Testis (tissue), 3 donors: Measurements from ENCODE around the gene MSI2. TPM values are rescaled to one million over a fixed set of nuclear protein-coding genes. Genes with fewer than 3 reads are reported as not detected.

Source experiments
- DNase-seq: peaks from one replicate; pipeline ENCODE4 v3.0.0-alpha.2; 2019
- H3K27ac ChIP-seq, 2 donors: fragments of 200-600 bp; sonication (generic); one replicate each; pipeline ENCODE4 v1.5.1; 2019
- H3K27me3 ChIP-seq: fragments of 200-600 bp; sonication (generic); one replicate; pipeline ENCODE4 v1.5.1; 2019
- H3K36me3 ChIP-seq: fragments of 200-600 bp; sonication (generic); one replicate; pipeline ENCODE4 v1.5.1; 2017; ENCODE audit warnings: low read depth; ENCODE audit errors: missing control alignments
- H3K4me1 ChIP-seq: fragments of 200-600 bp; sonication (generic); one replicate; pipeline ENCODE4 v1.5.1; 2019
- H3K4me3 ChIP-seq, 2 donors: fragments of 200-600 bp; sonication (generic); one replicate each; pipeline ENCODE4 v1.5.1; 2017 to 2019
- H3K9me3 ChIP-seq: fragments of 200-600 bp; sonication (generic); one replicate; pipeline ENCODE4 v1.5.1; 2017
- CTCF ChIP-seq, 3 experiments: fragments of 450-650 bp in 2 of 3; fragments of 200-600 bp in 1 of 3; sonication (generic) in 1 of 3; IDR thresholded peaks; one replicate each; pipeline ENCODE4 v1.5.1; 2016 to 2019; ENCODE audit warnings: antibody characterized with exemption in 3 of 3, mild to moderate bottlenecking in 2 of 3, moderate library complexity in 1 of 3
- POLR2A ChIP-seq: fragments of 450-650 bp; IDR thresholded peaks from one replicate; pipeline ENCODE4 v1.6.1; 2017; ENCODE audit warnings: antibody characterized with exemption, mild to moderate bottlenecking, moderate library complexity
- WGBS, 2 donors: methylation state at CpG; one replicate each; pipeline ENCODE4 v1.1.5; 2018; 5-methylcytosine and 5-hydroxymethylcytosine counted together
- intact Hi-C: fragments of 100-400 bp; cut with DNase I; formaldehyde crosslinking; loops from one replicate; pipeline ENCODE4 v1.15.1; 2023; ENCODE audit warnings: low total_unique reads
- polyA plus RNA-seq: library from polyadenylated mRNA; stranded (reverse); fragments of 350-450 nt; fragmentation: Illumina TruSeq; extraction: RNeasy Lipid Tissue Mini Kit (QIAGEN cat#74804); gene quantifications from one replicate; pipeline ENCODE4 v1.2.3, GENCODE V29; 2014; ENCODE audit warnings: low read depth, low replicate concordance; ENCODE audit not compliant: insufficient read depth
- total RNA-seq, 2 donors: library from RNA; depleted of rRNA; stranded (reverse); fragments of >200 nt; gene quantifications; one replicate each; pipeline ENCODE4 v1.2.3, GENCODE V29; 2016

Gene MSI2
- total and polyA plus RNA-seq, 3 donors from 2014 or later, result 46.5 to 106 (median 76.6) TPM

- Histone ChIP-seq H3K36me3 (no peaks in the 10 kb centered on the region), H3K27ac (no peak overlapping the region), H3K4me3 (no peak overlapping the region), H3K9me3 (no peaks in the 10 kb centered on the region), H3K4me1 (no peaks in the 10 kb centered on the region), H3K27me3 (no peaks in the 10 kb centered on the region)
- WGBS, 2 donors, result 90 to 94% methylated on average over 1 of the region's 1 CpG
- intact Hi-C loops, result no loop called here
- no peak for DNase-seq
- no peak for TF ChIP-seq POLR2A
- TF ChIP-seq CTCF (IDR thresholded peaks at IDR 0.05), result no peak
Observed at GRCh38 chr17:57387575-57387974, 131.3 kb downstream of the MSI2 start.

- Histone ChIP-seq H3K36me3 (no peaks in the 10 kb centered on the region), H3K9me3 (no peaks in the 10 kb centered on the region), H3K27ac (no peak overlapping the region), H3K4me3 (no peak overlapping the region), H3K27me3 (no peaks in the 10 kb centered on the region), H3K4me1 (no peaks in the 10 kb centered on the region)
- 93 to 96% methylated on average over 5 of the region's 5 CpGs for WGBS, 2 donors
- no peak for DNase-seq
- intact Hi-C loops, result no loop called here
- TF ChIP-seq CTCF (IDR thresholded peaks at IDR 0.05) (no peak), POLR2A (no peak)
Observed at GRCh38 chr17:57388131-57388725, 131.9 kb downstream of the MSI2 start.

GRCh38 chr17:57389473-57389872 is 133.2 kb downstream of the MSI2 start:
- H3K9me3 ChIP-seq, result no peaks in the 10 kb centered on the region
- WGBS, 2 donors, result 46 to 50% methylated on average over 2 of the region's 2 CpGs
- H3K27ac ChIP-seq, result no peak overlapping the region

GRCh38 chr17:57391076-57391825 is 134.9 kb downstream of the MSI2 start:
- intact Hi-C loops, result no loop called here

More at GRCh38 chr17:57389473-57389872, 133.2 kb downstream of the MSI2 start:
- intact Hi-C loops, result no loop called here
- H3K4me1 ChIP-seq, result no peaks in the 10 kb centered on the region
- no peak for DNase-seq
- TF ChIP-seq POLR2A, result no peak
- no peak for TF ChIP-seq CTCF (IDR thresholded peaks at IDR 0.05)
- H3K4me3 ChIP-seq, result no peak overlapping the region
- no peaks in the 10 kb centered on the region for H3K27me3 ChIP-seq
- no peaks in the 10 kb centered on the region for H3K36me3 ChIP-seq

GRCh38 chr17:57391857-57392471 is 135.6 kb downstream of the MSI2 start:
- H3K27ac ChIP-seq, result no peak overlapping the region
- peaks cover 5% of the 10 kb centered on the region for H3K4me1 ChIP-seq
- TF ChIP-seq CTCF (IDR thresholded peaks at IDR 0.05) (no peak), POLR2A (no peak)
- DNase-seq, result no peak
- 95 to 96% methylated on average over 11 of the region's 11 CpGs for WGBS, 2 donors
- no peaks in the 10 kb centered on the region for H3K36me3 ChIP-seq
- H3K9me3 ChIP-seq, result no peaks in the 10 kb centered on the region
- no peak overlapping the region for H3K4me3 ChIP-seq
- H3K27me3 ChIP-seq, result no peaks in the 10 kb centered on the region
- intact Hi-C loops, result no loop called here

More at GRCh38 chr17:57391076-57391825, 134.9 kb downstream of the MSI2 start:
- Histone ChIP-seq H3K36me3 (no peaks in the 10 kb centered on the region), H3K27me3 (no peaks in the 10 kb centered on the region), H3K9me3 (no peaks in the 10 kb centered on the region), H3K4me3 (no peak overlapping the region), H3K4me1 (peaks cover 5% of the 10 kb centered on the region), H3K27ac (no peak overlapping the region)
- 72 to 79% methylated on average over 11 of the region's 11 CpGs for WGBS, 2 donors
- DNase-seq, result no peak
- no peak for TF ChIP-seq POLR2A
